ENCODE data around the gene FANCD2. TPM values are rescaled to one million over a fixed set of nuclear protein-coding genes. Genes with fewer than 3 reads are reported as not detected.

FANCD2 gene
- total and polyA plus RNA-seq, 2 experiments from 2014 or later = 61.5 to 71.6 TPM

GRCh38 chr3:9980251-9980650 lies 46.0 kb upstream of the FANCD2 start:
- Mint-ChIP-seq H3K4me1 (no peaks in the 10 kb centered on the region), H3K36me3 (ENCODE audit: low read depth) (peaks cover 18% of the 10 kb centered on the region), H3K9me3 (no peaks in the 10 kb centered on the region), H3K27ac (no peak overlapping the region), H3K27me3 (ENCODE audit: insufficient read depth, low read depth, poor library complexity) (peaks cover 5% of the 10 kb centered on the region), H3K4me3 (no peak overlapping the region)
- H4K20me1 ChIP-seq (replicated peaks; ENCODE audit: insufficient read depth) = no peaks in the 10 kb centered on the region; the same call in 1 of the 2 replicates
- no peaks in the 10 kb centered on the region for H3K27me3 ChIP-seq (ENCODE audit: insufficient read depth)
- no peak for DNase-seq (ENCODE audit: low spot score)
- no peak overlapping the region for H2AFZ ChIP-seq
- H3K9me2 ChIP-seq (ENCODE audit: insufficient read depth) = no peaks in the 10 kb centered on the region
- H3K79me2 ChIP-seq (replicated peaks; ENCODE audit: insufficient read depth) = peaks cover 24% of the 10 kb centered on the region
- H3K27ac ChIP-seq (ENCODE audit: low read depth) = no peak overlapping the region
- TF ChIP-seq ZNF331 (CRISPR knock-in tag; IDR thresholded peaks at IDR 0.05; ENCODE audit: low read depth) (no peak), NANOG (IDR thresholded peaks at IDR 0.05; ENCODE audit: borderline replicate concordance) (no peak), ZNF462 (CRISPR knock-in tag; IDR thresholded peaks at IDR 0.05) (no peak), CREB1 (CRISPR knock-in tag; IDR thresholded peaks at IDR 0.05; ENCODE audit: low read depth) (no peak), ZNF114 (CRISPR knock-in tag; IDR thresholded peaks at IDR 0.05) (no peak), STAT1 (IDR thresholded peaks at IDR 0.05; ENCODE audit: unreplicated experiment) (no peak), EZH2phosphoT487 (IDR thresholded peaks at IDR 0.05; ENCODE audit: unreplicated experiment) (no peak), EZH2 (IDR thresholded peaks at IDR 0.05; ENCODE audit: low read depth, unreplicated experiment) (no peak), CTCF (conservative IDR thresholded peaks at IDR 0.05; ENCODE audit: low read depth in 2 of 2) (no peak), JUNB (IDR thresholded peaks at IDR 0.05; ENCODE audit: unreplicated experiment) (no peak), REST (IDR thresholded peaks at IDR 0.05; ENCODE audit: unreplicated experiment) (no peak), POLR2AphosphoS5 (IDR thresholded peaks at IDR 0.05; ENCODE audit: low read depth) (no peak), ETS1 (IDR thresholded peaks at IDR 0.05) (no peak)
- H3K36me3 ChIP-seq (ENCODE audit: insufficient read depth) = peaks cover 9% of the 10 kb centered on the region
- peaks cover 1% of the 10 kb centered on the region; the same call in 1 of the 2 replicates for H3K4me1 ChIP-seq (ENCODE audit: insufficient read depth)
- no peak for ATAC-seq
- no peak overlapping the region for H3K4me3 ChIP-seq
- no peak overlapping the region for H3K4me2 ChIP-seq
- no peaks in the 10 kb centered on the region for H3F3A ChIP-seq (replicated peaks; ENCODE audit: low read depth)
